Stimulated activated CD4-positive, alpha-beta T cell treated with anti-CD3 and anti-CD28 coated beads, TNF-alpha, amount 100 ng/mL, for 4 hours (primary cell): ENCODE data around the gene PTGES3.
A peak's percentile ranks its signal among the peaks of the same experiment; 100 is the strongest.
"Not testable (repeated sequence)": the region's sequence is repeated elsewhere in the genome, so short reads cannot be mapped to it uniquely, and the experiment has no call there.

Experiments used
- DNase-seq, 3 experiments: peaks; one replicate each; pipeline ENCODE4 v3.0.0-alpha.2; 2020; ENCODE audit warnings: low read depth in 3 of 3

The PTGES3 gene

GRCh38 chr12:56709759-56710376 lies 21.8 kb upstream of the PTGES3 start:
- DNase-seq, result no peak

GRCh38 chr12:56704522-56704921 lies 16.4 kb upstream of the PTGES3 start:
- not testable (repeated sequence) for DNase-seq

GRCh38 chr12:56699020-56699661 lies 11.1 kb upstream of the PTGES3 start:
- no peak for DNase-seq

- no peak for DNase-seq
These were observed 7.4 kb upstream of the PTGES3 start for GRCh38 chr12:56695327-56696101.

- DNase-seq, result no peak
These were observed 6.1 kb upstream of the PTGES3 start for GRCh38 chr12:56694161-56694560.

GRCh38 chr12:56688846-56689109 lies 694 bp upstream of the PTGES3 start:
- no peak for DNase-seq

- DNase-seq, result peak; percentile 44 to 49 (median 49)
These were observed 608 bp downstream of the PTGES3 start for GRCh38 chr12:56687223-56688128.

- DNase-seq, result no peak
These were observed 3.2 kb downstream of the PTGES3 start for GRCh38 chr12:56684745-56685359.

- DNase-seq, result no peak
These were observed 5.8 kb downstream of the PTGES3 start for GRCh38 chr12:56682323-56682722.

GRCh38 chr12:56679883-56680575 lies 8.1 kb downstream of the PTGES3 start:
- no peak for DNase-seq

GRCh38 chr12:56678852-56679251 lies 9.2 kb downstream of the PTGES3 start:
- DNase-seq, result no peak

- DNase-seq, result no peak
These were observed 10.4 kb downstream of the PTGES3 start for GRCh38 chr12:56677680-56678079.

GRCh38 chr12:56676851-56677580 lies 11.1 kb downstream of the PTGES3 start:
- DNase-seq, result no peak

GRCh38 chr12:56671608-56672007 lies 16.5 kb downstream of the PTGES3 start:
- DNase-seq, result no peak

- DNase-seq, result no peak
These were observed 17.2 kb downstream of the PTGES3 start for GRCh38 chr12:56670836-56671235.

GRCh38 chr12:56668197-56668457 lies 20.0 kb downstream of the PTGES3 start:
- DNase-seq, result no peak

- DNase-seq, result no peak
These were observed 26.0 kb downstream of the PTGES3 start for GRCh38 chr12:56661979-56662638.

GRCh38 chr12:56661560-56661959 lies 26.5 kb downstream of the PTGES3 start:
- no peak for DNase-seq

- no peak for DNase-seq
These were observed 29.2 kb downstream of the PTGES3 start for GRCh38 chr12:56658921-56659320.
